Measurements from ENCODE around the gene CAD. TPM values are rescaled to one million over a fixed set of nuclear protein-coding genes. Genes with fewer than 3 reads are reported as not detected.
"Not testable (repeated sequence)": the region's sequence is repeated elsewhere in the genome, so short reads cannot be mapped to it uniquely, and the experiment has no call there.

The CAD gene
- polyA plus RNA-seq, 2 donors = 16.8 to 18.3 TPM

DNA sequence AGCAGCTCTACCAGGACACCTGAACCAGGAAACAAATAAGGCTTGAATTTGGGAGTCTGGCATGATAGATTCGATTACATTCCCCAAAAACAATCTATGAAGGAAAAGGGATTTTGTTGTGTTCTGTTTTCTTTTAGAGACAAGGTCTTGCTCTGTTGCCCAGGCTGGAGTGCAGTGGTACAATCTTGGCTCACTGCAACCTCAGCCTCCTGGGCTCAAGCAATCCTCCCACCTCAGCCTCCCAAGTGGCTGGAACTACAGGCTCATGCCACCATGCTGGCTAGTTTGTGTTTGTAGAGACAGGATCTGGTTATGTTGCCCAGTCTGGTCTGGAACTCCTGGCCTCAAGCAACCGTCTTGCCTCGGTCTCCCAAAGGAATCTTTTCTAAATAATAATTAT lies 19.1 kb upstream of the CAD start:
- 95% methylated on average over 3 of the region's 3 CpGs for WGBS, 2 donors
- peaks cover 9 to 21% of the 10 kb centered on the region in 2 donors for H3K36me3 ChIP-seq (ENCODE audit: control insufficient read depth in 2 of 2, insufficient read depth in 2 of 2, low read length in 1 of 2)

DNA sequence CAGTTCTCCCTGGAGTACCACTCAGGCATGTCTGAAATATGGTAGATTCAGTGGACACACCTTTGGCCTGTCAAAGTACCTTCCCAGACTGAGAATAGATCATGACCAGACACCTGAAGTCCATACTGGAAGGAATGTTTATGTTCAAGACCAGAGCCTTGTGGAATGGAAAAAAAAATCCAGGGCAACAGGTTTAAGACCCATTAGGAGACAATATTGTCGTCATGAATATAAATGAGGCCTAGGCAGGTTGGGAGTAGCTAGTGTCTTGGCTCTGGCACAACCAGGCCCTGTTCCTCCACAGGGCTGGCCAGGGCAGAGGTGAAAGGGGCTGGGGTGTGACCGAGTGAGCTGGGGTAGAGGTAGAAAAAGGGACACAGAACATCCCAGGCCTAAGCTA lies 18.5 kb upstream of the CAD start:
- H3K4me1 ChIP-seq (ENCODE audit: control insufficient read depth in 2 of 2, insufficient read depth in 2 of 2, low read length in 1 of 2) = no peaks in the 10 kb centered on the region
- no peak overlapping the region for H3K27ac ChIP-seq (ENCODE audit: low read depth in 2 of 2, low read length in 1 of 2)
- H3K4me3 ChIP-seq (ENCODE audit: low read depth in 1 of 2, low read length in 2 of 2) = no peak overlapping the region
- peaks cover 9 to 24% of the 10 kb centered on the region in 2 donors for H3K36me3 ChIP-seq (ENCODE audit: control insufficient read depth in 2 of 2, insufficient read depth in 2 of 2, low read length in 1 of 2)
- WGBS, 2 donors = 68 to 72% methylated on average over 2 of the region's 2 CpGs
- no peaks in the 10 kb centered on the region for H3K27me3 ChIP-seq (ENCODE audit: control insufficient read depth in 1 of 2, insufficient read depth in 2 of 2, low read length in 2 of 2)
- H3K9me3 ChIP-seq (ENCODE audit: control insufficient read depth in 2 of 2, insufficient read depth in 1 of 2, low read depth in 1 of 2, low read length in 1 of 2) = no peaks in the 10 kb centered on the region

More for the DNA sequence above, 19.1 kb upstream of the CAD start:
- H3K4me3 ChIP-seq (ENCODE audit: low read depth in 1 of 2, low read length in 2 of 2); H3K9me3 ChIP-seq (ENCODE audit: control insufficient read depth in 2 of 2, insufficient read depth in 1 of 2, low read depth in 1 of 2, low read length in 1 of 2); H3K27me3 ChIP-seq (ENCODE audit: control insufficient read depth in 1 of 2, insufficient read depth in 2 of 2, low read length in 2 of 2); H3K4me1 ChIP-seq (ENCODE audit: control insufficient read depth in 2 of 2, insufficient read depth in 2 of 2, low read length in 1 of 2); H3K27ac ChIP-seq (ENCODE audit: low read depth in 2 of 2, low read length in 1 of 2): not testable (repeated sequence)

DNA sequence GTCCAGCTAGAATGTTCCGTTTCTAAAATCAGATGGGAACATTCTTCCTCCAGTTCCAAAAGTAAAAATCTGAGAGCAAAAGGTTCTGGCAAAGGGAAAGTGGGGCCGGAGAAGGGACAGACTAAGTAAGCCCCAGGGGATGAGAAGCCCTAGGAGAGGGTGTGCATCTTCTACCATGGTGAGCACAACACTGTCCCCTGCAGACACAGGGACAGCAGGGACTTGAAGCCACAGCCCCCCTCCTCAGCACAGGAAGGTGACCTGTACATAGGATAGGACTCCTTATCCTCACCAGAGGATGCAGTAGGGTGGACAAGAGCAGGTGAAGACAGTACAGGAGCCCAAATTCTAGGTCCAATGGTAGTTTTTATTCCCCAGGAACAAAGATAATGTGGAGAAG lies 17.9 kb upstream of the CAD start:
- H3K36me3 ChIP-seq (ENCODE audit: control insufficient read depth in 2 of 2, insufficient read depth in 2 of 2, low read length in 1 of 2) = peaks cover 9 to 27% of the 10 kb centered on the region in 2 donors
- H3K9me3 ChIP-seq (ENCODE audit: control insufficient read depth in 2 of 2, insufficient read depth in 1 of 2, low read depth in 1 of 2, low read length in 1 of 2) = no peaks in the 10 kb centered on the region
- H3K27me3 ChIP-seq (ENCODE audit: control insufficient read depth in 1 of 2, insufficient read depth in 2 of 2, low read length in 2 of 2) = no peaks in the 10 kb centered on the region
- WGBS, 2 donors = 82 to 88% methylated on average over 2 of the region's 2 CpGs
- H3K27ac ChIP-seq (ENCODE audit: low read depth in 2 of 2, low read length in 1 of 2) = no peak overlapping the region
- H3K4me3 ChIP-seq (ENCODE audit: low read depth in 1 of 2, low read length in 2 of 2) = no peak overlapping the region
- H3K4me1 ChIP-seq (ENCODE audit: control insufficient read depth in 2 of 2, insufficient read depth in 2 of 2, low read length in 1 of 2) = no peaks in the 10 kb centered on the region

DNA sequence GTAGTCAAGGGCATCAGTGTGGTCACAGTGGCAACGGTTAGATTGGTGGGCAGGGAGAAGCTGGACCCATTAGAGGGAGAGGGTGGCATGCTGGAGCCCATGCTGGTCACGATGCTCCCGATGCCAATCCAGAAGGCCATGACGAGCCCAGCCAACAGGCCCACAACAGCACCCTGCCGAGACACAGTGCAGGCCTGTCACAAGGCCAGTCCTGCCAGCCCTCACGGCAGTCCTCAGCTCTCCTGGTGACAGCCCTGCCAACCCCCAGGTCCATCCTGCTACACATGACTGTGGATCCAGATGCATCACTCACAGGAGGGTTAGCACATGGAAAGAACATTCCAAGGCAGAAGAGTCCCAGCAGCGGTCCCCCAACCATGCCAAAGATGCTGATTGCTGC lies 15.5 kb upstream of the CAD start:
- H3K27ac ChIP-seq (ENCODE audit: low read depth in 2 of 2, low read length in 1 of 2) = no peak overlapping the region
- 87 to 88% methylated on average over 7 of the region's 7 CpGs for WGBS, 2 donors
- peaks cover 21 to 38% of the 10 kb centered on the region in 2 donors for H3K36me3 ChIP-seq (ENCODE audit: control insufficient read depth in 2 of 2, insufficient read depth in 2 of 2, low read length in 1 of 2)
- H3K27me3 ChIP-seq (ENCODE audit: control insufficient read depth in 1 of 2, insufficient read depth in 2 of 2, low read length in 2 of 2) = no peaks in the 10 kb centered on the region
- H3K4me1 ChIP-seq (ENCODE audit: control insufficient read depth in 2 of 2, insufficient read depth in 2 of 2, low read length in 1 of 2) = no peaks in the 10 kb centered on the region
- H3K4me3 ChIP-seq (ENCODE audit: low read depth in 1 of 2, low read length in 2 of 2) = no peak overlapping the region
- no peaks in the 10 kb centered on the region for H3K9me3 ChIP-seq (ENCODE audit: control insufficient read depth in 2 of 2, insufficient read depth in 1 of 2, low read depth in 1 of 2, low read length in 1 of 2)

DNA sequence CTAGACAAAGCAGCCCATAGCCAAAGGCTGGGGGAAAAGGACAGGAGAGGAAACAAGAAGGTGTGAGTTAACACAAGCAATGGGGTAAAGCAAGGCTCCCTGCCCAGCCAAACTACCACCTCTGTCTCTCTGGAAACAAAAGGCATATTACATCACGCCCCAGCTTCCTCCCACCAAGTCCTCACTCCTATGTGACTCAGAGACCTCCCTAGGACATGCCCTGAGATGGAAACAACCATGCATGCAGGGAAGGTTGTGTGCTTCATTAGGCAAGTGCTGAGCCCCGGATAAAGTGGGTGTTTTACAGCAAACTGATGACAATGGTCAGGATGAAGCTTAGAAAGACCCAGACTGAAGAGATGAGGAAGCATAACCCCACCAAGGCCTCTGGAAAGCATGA lies 14.3 kb upstream of the CAD start:
- H3K9me3 ChIP-seq (ENCODE audit: control insufficient read depth in 2 of 2, insufficient read depth in 1 of 2, low read depth in 1 of 2, low read length in 1 of 2) = no peaks in the 10 kb centered on the region
- no peak overlapping the region for H3K27ac ChIP-seq (ENCODE audit: low read depth in 2 of 2, low read length in 1 of 2)
- WGBS, 2 donors = 85 to 86% methylated on average over 2 of the region's 2 CpGs
- no peaks in the 10 kb centered on the region for H3K27me3 ChIP-seq (ENCODE audit: control insufficient read depth in 1 of 2, insufficient read depth in 2 of 2, low read length in 2 of 2)
- H3K4me3 ChIP-seq (ENCODE audit: low read depth in 1 of 2, low read length in 2 of 2) = no peak overlapping the region
- peaks cover 30 to 46% of the 10 kb centered on the region in 2 donors for H3K36me3 ChIP-seq (ENCODE audit: control insufficient read depth in 2 of 2, insufficient read depth in 2 of 2, low read length in 1 of 2)
- H3K4me1 ChIP-seq (ENCODE audit: control insufficient read depth in 2 of 2, insufficient read depth in 2 of 2, low read length in 1 of 2) = no peaks in the 10 kb centered on the region

DNA sequence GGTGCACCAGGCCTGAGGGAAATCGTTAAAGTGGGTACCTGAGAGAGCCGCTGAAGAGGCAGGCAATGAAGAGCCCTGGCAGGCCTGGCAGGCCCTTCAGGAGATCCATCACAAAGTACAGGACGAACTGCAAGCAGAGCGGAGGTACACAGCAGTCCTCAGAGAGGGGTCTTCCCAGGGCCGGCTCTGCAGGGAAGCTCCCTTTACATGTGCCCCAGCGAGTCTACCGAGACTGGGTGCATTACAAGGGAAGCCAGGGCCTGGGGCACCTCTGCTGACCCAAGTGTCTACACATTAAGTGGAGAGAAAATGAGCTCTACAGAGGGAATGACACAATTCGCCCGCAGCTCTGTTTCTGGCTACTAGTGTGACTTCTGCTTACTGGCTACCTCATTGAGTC lies 13.4 kb upstream of the CAD start:
- no peaks in the 10 kb centered on the region for H3K4me1 ChIP-seq (ENCODE audit: control insufficient read depth in 2 of 2, insufficient read depth in 2 of 2, low read length in 1 of 2)
- 93 to 94% methylated on average over 9 of the region's 9 CpGs for WGBS, 2 donors
- H3K27me3 ChIP-seq (ENCODE audit: control insufficient read depth in 1 of 2, insufficient read depth in 2 of 2, low read length in 2 of 2) = no peaks in the 10 kb centered on the region
- peaks cover 30 to 51% of the 10 kb centered on the region in 2 donors for H3K36me3 ChIP-seq (ENCODE audit: control insufficient read depth in 2 of 2, insufficient read depth in 2 of 2, low read length in 1 of 2)
- no peaks in the 10 kb centered on the region for H3K9me3 ChIP-seq (ENCODE audit: control insufficient read depth in 2 of 2, insufficient read depth in 1 of 2, low read depth in 1 of 2, low read length in 1 of 2)
- no peak overlapping the region for H3K4me3 ChIP-seq (ENCODE audit: low read depth in 1 of 2, low read length in 2 of 2)
- no peak overlapping the region for H3K27ac ChIP-seq (ENCODE audit: low read depth in 2 of 2, low read length in 1 of 2)

DNA sequence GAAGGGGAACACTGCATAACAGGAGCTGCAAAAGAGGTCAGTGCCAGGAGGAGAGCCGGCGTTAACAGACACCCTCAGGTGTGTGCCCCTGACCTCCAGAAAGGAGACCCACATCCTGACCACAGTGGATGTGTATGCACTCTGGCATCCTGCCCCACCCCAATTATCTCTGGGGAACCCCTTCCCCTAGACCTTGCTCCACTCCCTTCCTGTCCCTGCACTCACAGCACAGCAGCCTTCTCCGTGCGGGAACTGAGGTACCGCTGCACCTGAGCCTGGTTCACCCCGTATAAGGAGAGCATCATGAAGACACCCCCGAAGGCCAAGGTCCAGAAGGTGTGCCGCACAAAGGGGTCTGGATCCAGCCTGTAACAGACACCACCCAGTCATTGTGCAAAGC lies 12.6 kb upstream of the CAD start:
- no peaks in the 10 kb centered on the region for H3K27me3 ChIP-seq (ENCODE audit: control insufficient read depth in 1 of 2, insufficient read depth in 2 of 2, low read length in 2 of 2)
- no peak overlapping the region for H3K27ac ChIP-seq (ENCODE audit: low read depth in 2 of 2, low read length in 1 of 2)
- no peaks in the 10 kb centered on the region for H3K4me1 ChIP-seq (ENCODE audit: control insufficient read depth in 2 of 2, insufficient read depth in 2 of 2, low read length in 1 of 2)
- WGBS, 2 donors = 91 to 94% methylated on average over 8 of the region's 8 CpGs
- peaks cover 26 to 51% of the 10 kb centered on the region in 2 donors for H3K36me3 ChIP-seq (ENCODE audit: control insufficient read depth in 2 of 2, insufficient read depth in 2 of 2, low read length in 1 of 2)
- H3K4me3 ChIP-seq (ENCODE audit: low read depth in 1 of 2, low read length in 2 of 2) = no peak overlapping the region
- H3K9me3 ChIP-seq (ENCODE audit: control insufficient read depth in 2 of 2, insufficient read depth in 1 of 2, low read depth in 1 of 2, low read length in 1 of 2) = no peaks in the 10 kb centered on the region

DNA sequence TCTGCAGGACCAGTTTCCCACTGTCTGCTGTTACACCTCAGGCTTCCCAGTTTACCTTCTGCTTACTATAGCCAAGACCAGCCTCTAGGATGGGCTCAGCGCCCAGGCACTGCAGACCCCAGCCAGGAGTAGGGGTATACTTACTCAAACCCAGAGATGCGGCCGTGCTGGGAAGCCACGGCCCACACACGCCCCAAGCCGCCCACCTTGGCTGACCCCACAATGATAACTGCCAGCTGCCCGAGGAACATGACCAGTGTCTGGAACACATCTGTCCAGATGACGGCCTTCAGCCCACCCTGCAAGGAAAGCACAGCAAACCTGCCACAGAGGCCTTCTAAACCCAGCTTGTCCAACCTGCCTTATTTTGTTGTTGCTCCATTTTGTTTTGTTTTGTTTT lies 12.0 kb upstream of the CAD start:
- WGBS, 2 donors = 78 to 80% methylated on average over 8 of the region's 8 CpGs
- no peaks in the 10 kb centered on the region for H3K9me3 ChIP-seq (ENCODE audit: control insufficient read depth in 2 of 2, insufficient read depth in 1 of 2, low read depth in 1 of 2, low read length in 1 of 2)
- H3K36me3 ChIP-seq (ENCODE audit: control insufficient read depth in 2 of 2, insufficient read depth in 2 of 2, low read length in 1 of 2) = peaks cover 24 to 50% of the 10 kb centered on the region in 2 donors
- no peaks in the 10 kb centered on the region for H3K27me3 ChIP-seq (ENCODE audit: control insufficient read depth in 1 of 2, insufficient read depth in 2 of 2, low read length in 2 of 2)
- H3K4me3 ChIP-seq (ENCODE audit: low read depth in 1 of 2, low read length in 2 of 2) = no peak overlapping the region
- no peaks in the 10 kb centered on the region for H3K4me1 ChIP-seq (ENCODE audit: control insufficient read depth in 2 of 2, insufficient read depth in 2 of 2, low read length in 1 of 2)
- H3K27ac ChIP-seq (ENCODE audit: low read depth in 2 of 2, low read length in 1 of 2) = no peak overlapping the region

DNA sequence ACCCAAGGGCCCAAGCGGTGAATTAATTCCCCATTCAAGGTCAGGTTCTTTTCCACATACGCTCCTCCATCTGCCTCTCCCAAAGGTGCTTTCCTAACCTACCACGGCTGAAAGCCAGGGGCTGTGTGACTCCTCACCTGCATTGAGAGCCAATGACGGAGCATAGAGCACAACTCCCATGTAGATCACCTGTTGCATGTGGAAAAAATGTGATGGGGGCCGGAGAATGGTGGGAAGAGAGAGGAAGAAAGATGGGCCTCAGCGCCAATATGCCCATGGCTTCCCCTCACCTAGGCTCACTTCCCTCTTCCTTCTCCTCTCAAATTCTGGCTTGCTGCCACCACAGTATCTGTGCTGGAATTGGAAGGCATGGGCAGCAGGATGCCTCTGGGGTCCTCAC lies 10.8 kb upstream of the CAD start:
- H3K9me3 ChIP-seq (ENCODE audit: control insufficient read depth in 2 of 2, insufficient read depth in 1 of 2, low read depth in 1 of 2, low read length in 1 of 2) = no peaks in the 10 kb centered on the region
- no peaks in the 10 kb centered on the region for H3K4me1 ChIP-seq (ENCODE audit: control insufficient read depth in 2 of 2, insufficient read depth in 2 of 2, low read length in 1 of 2)
- H3K4me3 ChIP-seq (ENCODE audit: low read depth in 1 of 2, low read length in 2 of 2) = no peak overlapping the region
- no peak overlapping the region for H3K27ac ChIP-seq (ENCODE audit: low read depth in 2 of 2, low read length in 1 of 2)
- H3K27me3 ChIP-seq (ENCODE audit: control insufficient read depth in 1 of 2, insufficient read depth in 2 of 2, low read length in 2 of 2) = no peaks in the 10 kb centered on the region
- WGBS, 2 donors = 93 to 96% methylated on average over 6 of the region's 6 CpGs
- peaks cover 24 to 44% of the 10 kb centered on the region in 2 donors for H3K36me3 ChIP-seq (ENCODE audit: control insufficient read depth in 2 of 2, insufficient read depth in 2 of 2, low read length in 1 of 2)

DNA sequence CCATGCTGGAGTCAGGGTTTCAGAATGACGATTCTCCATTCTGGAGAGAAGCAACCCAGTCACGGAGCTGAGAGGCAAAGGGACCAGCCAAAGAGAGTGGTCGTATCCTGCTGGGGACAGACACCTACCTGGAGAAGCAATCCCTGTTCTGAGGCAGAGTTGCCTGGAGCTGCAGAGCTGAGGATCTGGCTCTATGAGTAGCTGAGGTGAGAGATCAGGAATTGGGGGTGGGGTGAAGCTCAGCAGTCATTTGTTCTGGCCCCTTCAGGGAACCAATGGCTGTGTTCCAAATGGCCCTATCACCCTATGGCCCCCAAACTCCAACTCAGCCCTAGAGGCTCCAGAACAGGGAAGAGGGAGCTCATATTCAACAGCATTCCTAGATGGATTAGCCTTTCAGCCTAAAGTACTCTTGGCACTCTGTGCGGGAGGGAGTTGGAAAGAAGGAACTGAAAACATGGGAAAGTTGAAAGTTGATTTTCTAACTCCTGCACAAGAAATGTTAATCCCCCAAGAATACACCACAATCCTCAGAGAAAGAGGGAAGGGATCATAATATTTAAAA lies 8.6 kb upstream of the CAD start:
- Histone ChIP-seq H3K9me3 (ENCODE audit: control insufficient read depth in 2 of 2, insufficient read depth in 1 of 2, low read depth in 1 of 2, low read length in 1 of 2) (no peaks in the 10 kb centered on the region), H3K27me3 (ENCODE audit: control insufficient read depth in 1 of 2, insufficient read depth in 2 of 2, low read length in 2 of 2) (no peaks in the 10 kb centered on the region), H3K36me3 (ENCODE audit: control insufficient read depth in 2 of 2, insufficient read depth in 2 of 2, low read length in 1 of 2) (peaks cover 22 to 28% of the 10 kb centered on the region in 2 donors), H3K27ac (ENCODE audit: low read depth in 2 of 2, low read length in 1 of 2) (no peak overlapping the region), H3K4me1 (ENCODE audit: control insufficient read depth in 2 of 2, insufficient read depth in 2 of 2, low read length in 1 of 2) (no peaks in the 10 kb centered on the region), H3K4me3 (ENCODE audit: low read depth in 1 of 2, low read length in 2 of 2) (no peak overlapping the region)
- WGBS, 2 donors = 86 to 95% methylated on average over 4 of the region's 4 CpGs

Measured in esophagus (tissue), 2 donors.